ENCODE measurements around the gene ARID1B. TPM values are rescaled to one million over a fixed set of nuclear protein-coding genes. Genes with fewer than 3 reads are reported as not detected.

Gene ARID1B
- total RNA-seq, 1 donor from 2014 or later: 18.5 TPM

DNA sequence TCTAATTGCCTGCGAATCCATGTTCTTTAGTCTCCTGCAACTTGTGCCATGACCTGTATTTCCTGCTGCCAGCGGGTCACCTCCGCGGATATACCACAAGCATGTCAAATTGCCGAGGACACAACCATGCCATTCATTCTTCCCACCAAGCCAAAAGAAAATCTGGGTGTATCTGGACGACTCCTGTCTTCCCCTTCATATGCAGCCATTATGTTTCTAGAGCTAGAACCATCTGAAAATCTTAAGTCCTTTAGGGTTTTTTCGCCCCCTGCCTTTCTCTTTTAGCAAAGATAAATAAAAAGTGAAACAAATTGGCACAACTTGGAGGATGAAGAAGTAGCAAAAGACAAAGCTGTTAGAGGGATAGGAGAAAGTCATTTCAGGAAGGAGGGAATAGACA, 242.6 kb downstream of the ARID1B start:
- TF ChIP-seq, protein P1, sequence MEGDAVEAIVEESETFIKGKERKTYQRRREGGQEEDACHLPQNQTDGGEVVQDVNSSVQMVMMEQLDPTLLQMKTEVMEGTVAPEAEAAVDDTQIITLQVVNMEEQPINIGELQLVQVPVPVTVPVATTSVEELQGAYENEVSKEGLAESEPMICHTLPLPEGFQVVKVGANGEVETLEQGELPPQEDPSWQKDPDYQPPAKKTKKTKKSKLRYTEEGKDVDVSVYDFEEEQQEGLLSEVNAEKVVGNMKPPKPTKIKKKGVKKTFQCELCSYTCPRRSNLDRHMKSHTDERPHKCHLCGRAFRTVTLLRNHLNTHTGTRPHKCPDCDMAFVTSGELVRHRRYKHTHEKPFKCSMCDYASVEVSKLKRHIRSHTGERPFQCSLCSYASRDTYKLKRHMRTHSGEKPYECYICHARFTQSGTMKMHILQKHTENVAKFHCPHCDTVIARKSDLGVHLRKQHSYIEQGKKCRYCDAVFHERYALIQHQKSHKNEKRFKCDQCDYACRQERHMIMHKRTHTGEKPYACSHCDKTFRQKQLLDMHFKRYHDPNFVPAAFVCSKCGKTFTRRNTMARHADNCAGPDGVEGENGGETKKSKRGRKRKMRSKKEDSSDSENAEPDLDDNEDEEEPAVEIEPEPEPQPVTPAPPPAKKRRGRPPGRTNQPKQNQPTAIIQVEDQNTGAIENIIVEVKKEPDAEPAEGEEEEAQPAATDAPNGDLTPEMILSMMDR (conservative IDR thresholded peaks at IDR 0.05; ENCODE audit: low read depth, low read length): no peak
- DNase-seq (ENCODE audit: low read depth): no peak
- no peak overlapping the region for H3K4me3 ChIP-seq (ENCODE audit: low read depth, low read length)

DNA sequence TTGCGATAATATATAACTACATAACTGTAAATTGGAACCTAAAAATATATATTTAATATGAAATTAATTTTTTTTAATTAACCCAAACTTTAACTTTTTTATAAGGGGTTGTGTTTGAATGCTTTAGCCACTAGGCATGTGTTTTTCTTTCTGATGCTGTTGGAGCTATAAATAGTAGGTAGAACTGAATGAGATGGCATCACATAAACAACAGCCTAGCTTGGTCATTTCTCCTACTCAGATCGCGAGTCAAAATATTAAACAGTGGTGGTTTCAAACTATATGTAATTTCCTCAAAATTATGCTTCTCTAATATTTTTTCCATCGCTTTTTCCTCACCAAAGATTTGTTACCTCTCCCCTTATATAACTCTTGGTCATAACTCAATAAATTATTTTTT, 243.2 kb downstream of the ARID1B start:
- TF ChIP-seq, protein P1 (conservative IDR thresholded peaks at IDR 0.05; ENCODE audit: low read depth, low read length): no peak
- no peak for DNase-seq (ENCODE audit: low read depth)
- peak overlapping the region; percentile 75 for H3K4me3 ChIP-seq (ENCODE audit: low read depth, low read length)

DNA sequence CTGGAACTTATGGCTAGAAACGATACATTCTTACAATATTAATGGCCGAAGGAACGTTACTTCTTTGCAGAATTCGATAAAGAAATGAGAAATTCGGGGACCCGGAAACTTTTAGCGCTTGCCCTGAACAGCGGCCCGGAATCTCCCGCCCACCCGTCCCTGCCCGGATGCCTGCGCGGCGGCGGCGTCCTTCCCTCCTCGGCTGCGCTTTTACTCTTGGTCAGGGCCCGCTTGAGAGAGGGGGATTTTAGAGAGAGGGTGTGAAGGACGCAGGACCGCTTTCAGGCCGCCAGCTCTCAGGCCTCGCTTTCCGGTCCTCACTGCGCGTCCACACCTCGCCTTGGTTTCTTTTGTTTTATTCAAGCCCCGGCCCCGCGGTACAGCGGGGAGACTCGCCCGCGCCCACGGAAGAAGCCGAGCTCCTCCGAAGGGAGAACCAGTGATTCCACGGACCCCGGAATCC, 243.7 kb downstream of the ARID1B start:
- TF ChIP-seq, protein P1 (conservative IDR thresholded peaks at IDR 0.05; ENCODE audit: low read depth, low read length): no peak
- DNase-seq (ENCODE audit: low read depth): no peak
- peak overlapping the region; percentile 75 for H3K4me3 ChIP-seq (ENCODE audit: low read depth, low read length)

DNA sequence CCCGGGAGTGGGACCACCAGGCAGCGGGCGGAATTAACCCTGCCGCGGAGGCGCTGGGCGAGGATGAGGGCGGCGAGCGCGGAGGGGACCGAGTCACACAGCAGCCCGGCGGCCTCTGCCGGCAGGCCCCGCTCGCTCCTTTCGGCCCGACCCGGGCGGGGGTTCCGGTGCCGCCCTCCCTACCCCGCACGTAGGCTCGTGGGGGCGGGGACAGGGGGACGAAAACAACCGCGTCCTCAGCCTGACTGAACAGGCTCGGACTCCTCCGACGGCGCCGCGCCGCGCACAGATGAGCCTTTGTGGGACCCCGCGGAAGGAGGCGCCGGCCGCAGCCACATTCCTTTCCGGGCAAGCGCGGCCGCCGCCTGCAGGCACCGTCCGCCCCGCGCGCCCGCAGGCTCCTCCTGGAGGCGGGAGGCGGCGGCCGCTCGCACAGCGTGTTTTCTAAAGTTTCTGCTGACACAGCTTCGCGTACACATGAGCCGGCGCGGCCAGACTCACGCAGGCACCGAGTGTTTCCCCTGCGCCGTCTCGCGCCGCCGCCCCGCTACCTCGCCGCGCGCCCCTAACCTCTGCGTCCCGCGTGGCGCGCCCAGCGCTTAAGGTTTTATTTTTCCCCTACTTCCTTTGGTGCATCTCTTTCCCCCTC, 244.3 kb downstream of the ARID1B start:
- TF ChIP-seq, protein P1 (conservative IDR thresholded peaks at IDR 0.05; ENCODE audit: low read depth, low read length): peak; percentile 48
- H3K4me3 ChIP-seq (ENCODE audit: low read depth, low read length): peak overlapping the region; percentile 75
- no peak for DNase-seq (ENCODE audit: low read depth)

DNA sequence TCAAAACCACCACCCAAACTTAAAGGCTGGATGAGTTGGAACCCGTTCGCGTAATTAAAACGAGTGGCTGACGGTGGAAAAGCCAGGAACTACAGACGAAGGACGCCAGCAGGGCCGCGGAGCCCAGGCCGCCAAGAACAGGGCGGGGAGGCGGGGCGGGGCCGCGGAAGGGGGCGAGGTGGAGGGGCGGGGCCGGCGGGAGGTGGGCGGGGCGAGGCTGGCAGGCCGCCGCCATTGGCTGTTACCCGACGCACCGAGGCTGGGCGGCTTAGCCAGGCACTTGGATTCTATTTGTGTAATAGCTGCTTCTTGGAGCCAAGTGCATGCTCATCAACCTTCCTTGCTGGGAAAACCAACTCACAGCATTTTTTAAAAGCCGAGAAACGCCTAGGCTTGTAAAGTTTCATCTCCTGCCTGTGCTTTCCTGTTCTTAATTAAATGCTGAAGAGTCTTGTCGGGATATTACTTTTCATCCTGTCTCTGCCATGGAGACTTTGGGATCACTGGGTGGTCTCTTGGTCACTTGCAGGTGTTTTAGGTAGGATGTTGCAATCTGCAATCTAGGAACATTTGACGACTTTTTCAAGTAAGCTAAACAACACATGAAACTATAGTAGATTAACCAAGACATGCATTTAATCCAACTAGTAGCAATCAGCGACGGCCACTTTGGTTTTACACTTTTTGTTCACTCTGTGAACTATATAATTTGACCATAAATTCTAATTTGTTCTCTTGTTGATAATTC, 245.0 kb downstream of the ARID1B start:
- DNase-seq (ENCODE audit: low read depth): no peak
- peak overlapping the region; percentile 75 for H3K4me3 ChIP-seq (ENCODE audit: low read depth, low read length)
- TF ChIP-seq, protein P1 (conservative IDR thresholded peaks at IDR 0.05; ENCODE audit: low read depth, low read length): no peak

DNA sequence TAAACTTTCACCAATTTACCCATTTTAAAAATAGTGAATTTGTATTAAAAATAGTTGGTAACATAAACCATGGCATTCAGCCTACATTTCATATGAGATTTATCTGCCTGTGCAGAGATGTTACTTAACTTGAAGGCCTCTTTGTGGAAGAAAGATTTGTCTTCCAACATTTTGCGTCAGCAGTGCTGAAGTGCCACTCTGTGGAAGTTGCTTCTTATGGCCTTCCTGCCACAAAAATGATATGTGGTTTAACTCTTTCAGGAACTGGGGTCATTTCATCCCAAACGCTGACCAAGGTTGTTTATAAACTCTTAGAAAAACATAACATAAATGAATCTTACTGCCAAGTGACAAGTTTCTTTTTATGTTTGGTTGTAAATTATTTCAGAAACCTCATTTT, 246.8 kb downstream of the ARID1B start:
- DNase-seq (ENCODE audit: low read depth): no peak
- H3K4me3 ChIP-seq (ENCODE audit: low read depth, low read length): no peak overlapping the region
- TF ChIP-seq, protein P1 (conservative IDR thresholded peaks at IDR 0.05; ENCODE audit: low read depth, low read length): no peak

Data from epithelial cell of proximal tubule (primary cell).